ENCODE data around the gene BCAS3.

DNA sequence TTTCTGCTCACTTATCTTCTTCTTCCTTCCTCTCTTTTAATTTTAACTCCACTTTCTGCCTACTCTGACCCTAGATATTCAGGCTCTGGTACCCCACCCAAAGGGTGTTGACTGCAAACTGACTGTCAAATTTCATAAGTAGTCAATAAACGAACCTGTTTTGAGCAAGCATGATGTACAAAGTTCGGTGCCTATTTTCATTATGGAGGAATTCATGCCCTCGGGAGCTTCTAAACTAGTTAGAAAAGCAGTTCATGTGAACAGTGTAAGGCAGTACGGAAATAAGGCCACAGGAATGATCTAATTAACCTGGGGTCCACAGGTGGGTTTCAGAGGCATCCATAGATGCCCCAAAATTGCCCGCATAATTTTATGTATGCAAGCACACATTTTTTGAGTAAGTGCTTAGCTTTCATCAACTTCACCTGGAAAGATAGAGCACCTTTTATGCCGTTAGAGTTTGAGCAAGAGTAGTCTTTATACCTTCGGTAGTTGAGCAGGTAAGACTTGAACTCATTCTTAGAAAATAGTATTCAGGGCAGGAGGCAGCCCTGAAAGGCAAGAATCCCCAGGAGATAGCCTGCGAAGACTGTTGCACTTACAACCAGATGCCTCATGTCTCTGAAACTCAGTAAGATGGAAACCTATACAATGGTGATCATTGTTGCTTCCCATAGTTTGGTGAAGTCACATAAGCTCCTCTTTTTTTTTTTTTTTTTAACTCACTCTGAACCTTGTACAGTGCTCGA is 685.4 kb downstream of the BCAS3 start:
- TF ChIP-seq, protein P1, sequence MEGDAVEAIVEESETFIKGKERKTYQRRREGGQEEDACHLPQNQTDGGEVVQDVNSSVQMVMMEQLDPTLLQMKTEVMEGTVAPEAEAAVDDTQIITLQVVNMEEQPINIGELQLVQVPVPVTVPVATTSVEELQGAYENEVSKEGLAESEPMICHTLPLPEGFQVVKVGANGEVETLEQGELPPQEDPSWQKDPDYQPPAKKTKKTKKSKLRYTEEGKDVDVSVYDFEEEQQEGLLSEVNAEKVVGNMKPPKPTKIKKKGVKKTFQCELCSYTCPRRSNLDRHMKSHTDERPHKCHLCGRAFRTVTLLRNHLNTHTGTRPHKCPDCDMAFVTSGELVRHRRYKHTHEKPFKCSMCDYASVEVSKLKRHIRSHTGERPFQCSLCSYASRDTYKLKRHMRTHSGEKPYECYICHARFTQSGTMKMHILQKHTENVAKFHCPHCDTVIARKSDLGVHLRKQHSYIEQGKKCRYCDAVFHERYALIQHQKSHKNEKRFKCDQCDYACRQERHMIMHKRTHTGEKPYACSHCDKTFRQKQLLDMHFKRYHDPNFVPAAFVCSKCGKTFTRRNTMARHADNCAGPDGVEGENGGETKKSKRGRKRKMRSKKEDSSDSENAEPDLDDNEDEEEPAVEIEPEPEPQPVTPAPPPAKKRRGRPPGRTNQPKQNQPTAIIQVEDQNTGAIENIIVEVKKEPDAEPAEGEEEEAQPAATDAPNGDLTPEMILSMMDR (IDR thresholded peaks at IDR 0.05): no peak
- no peak for TF ChIP-seq POLR2A (IDR thresholded peaks at IDR 0.05)

All from transverse colon (tissue), 3 donors.